Femur (tissue), 1 donor: ENCODE results near the gene SUCLG2.
A peak's percentile ranks its signal among the peaks of the same experiment; 100 is the strongest.
"Not testable (repeated sequence)": the region's sequence is repeated elsewhere in the genome, so short reads cannot be mapped to it uniquely, and the experiment has no call there.

ENCODE experiments used
- DNase-seq: peaks from one replicate; pipeline ENCODE4 v3.0.0-alpha.2; 2017

SUCLG2 gene

DNA sequence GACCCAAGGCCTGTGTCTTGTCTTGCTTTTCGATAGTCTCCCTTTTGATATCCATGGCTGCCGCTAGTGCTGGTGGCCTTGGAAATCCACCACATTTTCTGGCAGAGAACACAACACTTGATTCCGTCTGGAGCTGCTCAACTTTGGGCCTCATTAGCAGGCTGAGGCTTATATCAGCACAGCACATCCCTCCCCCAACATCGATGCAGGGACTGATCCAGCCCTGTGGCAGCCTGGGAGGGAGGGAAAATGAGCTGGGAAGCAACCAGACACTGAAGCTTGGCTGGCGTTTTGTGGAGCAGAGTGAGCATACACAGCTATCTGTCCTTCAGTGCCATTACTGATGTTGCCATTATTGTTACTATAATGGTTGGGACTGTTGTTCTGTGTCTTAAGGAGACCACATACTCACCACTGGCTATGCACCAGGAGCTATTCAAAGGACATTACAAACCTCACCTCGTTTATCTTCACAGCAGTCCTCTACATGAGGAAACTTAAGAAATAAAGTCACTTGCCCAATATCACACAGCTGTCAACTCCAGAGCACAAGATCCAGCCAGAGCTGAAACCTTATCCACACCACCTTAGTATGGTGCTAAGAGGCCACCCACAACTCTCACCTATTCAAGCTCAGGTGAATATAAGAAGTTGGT lies 102.9 kb downstream of the SUCLG2 start:
- DNase-seq, result no peak

DNA sequence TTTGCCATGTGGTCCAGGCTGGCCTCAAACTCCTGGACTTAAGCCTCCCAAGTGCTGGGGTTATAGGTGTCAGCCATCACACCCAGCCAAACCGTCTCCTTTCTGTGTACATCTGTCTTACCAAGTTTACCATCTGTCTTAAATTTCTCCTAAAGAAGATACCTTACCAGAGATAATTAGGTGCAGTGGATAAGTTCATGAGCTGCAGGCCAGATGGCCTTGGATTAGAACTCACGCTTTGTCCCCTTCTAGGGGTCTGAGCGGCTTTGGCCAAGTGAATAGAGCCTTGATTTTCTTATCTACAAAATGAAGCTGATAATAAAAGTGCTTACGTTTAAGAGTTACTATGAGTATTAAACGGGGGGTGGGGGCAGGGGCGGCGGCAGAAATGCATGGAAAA lies 103.9 kb downstream of the SUCLG2 start:
- DNase-seq, result no peak

DNA sequence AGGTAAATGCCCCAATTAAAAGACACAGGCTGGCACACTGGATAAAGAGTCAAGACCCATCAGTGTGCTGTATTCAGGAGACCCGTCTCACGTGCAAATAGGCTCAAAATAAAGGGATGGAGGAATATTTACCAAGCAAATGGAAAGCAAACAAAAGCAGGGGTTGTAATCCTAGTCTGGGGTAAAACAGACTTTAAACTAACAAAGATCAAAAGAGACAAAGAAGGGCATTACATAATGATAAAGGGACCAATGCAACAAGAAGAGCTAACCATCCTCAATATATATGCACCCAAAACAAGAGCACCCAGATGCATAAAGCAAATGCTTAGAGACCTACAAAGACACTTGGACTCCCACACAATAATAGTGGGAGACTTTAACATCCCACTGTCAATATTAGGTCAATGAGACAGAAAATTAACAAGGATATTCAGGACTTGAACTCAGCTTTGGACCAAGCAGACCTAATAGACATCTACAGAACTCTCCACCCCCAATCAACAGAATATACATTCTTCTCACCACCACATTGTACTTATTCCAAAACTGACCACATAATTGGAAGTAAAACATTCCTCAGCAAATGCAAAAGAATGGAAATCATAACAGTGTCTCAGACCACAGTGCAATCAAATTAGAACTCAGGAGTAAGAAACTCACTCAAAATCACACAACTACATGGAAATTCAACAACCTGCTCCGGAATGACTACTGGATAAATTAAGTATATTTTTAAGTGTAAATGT lies 111.7 kb downstream of the SUCLG2 start:
- DNase-seq, result not testable (repeated sequence)

DNA sequence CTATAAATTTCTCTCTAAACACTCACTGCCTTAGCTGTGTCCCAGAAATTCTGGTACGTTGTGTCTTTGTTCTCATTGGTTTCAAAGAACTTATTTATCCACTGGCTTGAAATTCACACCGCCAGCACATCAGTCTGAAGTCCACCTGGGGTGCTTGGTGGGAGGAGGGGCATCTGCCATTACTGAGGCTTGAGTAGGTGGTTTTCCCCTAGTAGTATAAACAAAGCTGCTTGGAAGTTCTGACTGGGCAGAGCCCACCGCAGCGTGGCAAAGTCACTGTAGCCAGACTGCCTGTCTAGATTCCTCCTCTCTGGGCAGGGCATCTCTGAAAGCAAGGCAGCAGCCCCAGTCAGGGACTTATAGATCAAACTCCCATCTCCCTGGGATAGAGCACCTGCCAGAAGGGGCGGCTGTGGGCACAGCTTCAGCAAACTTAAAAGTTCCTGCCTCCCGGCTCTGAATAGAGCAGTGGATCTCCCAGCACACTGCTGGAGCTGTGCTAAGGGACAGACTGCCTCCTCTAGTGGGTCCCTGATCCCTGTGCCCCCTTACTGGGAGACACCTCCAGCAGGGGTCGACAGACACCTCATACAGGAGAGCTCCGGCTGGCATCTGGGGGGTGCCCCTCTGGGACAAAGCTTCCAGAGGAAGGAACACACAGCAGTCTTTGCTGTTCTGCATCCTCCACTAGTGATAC lies 114.1 kb downstream of the SUCLG2 start:
- no peak for DNase-seq

DNA sequence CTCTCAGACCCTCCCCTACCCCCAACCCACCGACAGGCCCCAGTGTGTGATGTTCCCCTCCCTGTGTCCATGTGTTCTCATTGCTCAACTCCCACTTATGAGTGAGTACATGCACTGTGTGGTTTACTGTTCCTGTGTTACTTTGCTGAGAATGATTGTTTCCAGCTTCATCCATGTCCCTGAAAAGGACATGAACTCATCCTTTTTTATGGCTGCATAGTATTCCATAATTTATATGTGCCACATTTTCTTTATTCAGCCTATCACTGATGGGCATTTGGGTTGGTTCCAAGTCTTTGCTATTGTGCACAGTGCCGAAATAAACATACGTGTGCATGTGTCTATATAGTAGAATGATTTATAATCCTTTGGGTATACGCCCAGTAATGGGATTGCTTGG lies 117.2 kb downstream of the SUCLG2 start:
- not testable (repeated sequence) for DNase-seq

DNA sequence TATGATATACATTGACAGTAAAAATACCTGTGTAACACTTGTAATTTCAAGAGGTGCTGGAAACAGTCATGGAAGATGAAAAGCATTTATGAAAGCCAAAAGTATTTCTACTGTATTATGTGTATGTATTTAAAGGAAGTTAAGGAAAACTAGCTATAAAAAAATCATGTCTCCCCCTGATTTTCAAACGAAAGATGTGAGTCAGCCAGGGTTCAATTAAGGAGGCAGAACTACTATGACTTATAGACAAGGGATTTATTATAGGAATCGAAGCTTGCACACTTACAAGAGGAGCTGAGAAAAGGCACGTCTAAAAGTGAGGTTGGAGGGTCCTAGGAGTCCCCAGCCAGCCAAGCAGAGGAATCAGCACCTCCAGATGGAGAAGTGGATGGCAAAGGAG lies 119.4 kb downstream of the SUCLG2 start:
- DNase-seq, result no peak

DNA sequence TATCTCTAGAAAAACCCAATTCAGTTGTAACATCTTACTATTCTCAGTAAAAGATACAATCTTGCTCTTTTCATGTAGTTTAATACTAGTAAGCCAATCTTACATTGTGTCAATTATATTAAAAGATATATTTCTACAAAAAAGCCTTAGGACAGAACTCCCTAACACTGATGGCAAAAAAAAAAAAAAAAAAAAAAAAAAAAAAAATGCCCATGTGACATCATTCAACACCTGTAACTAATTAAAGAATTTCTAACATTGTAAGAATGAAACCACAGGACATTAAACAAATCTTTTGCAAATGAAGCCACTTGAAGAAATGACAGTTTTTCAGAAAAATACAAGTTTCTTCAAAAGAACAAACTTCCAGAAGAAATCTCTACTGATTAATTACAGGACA lies 119.8 kb downstream of the SUCLG2 start:
- no peak for DNase-seq

DNA sequence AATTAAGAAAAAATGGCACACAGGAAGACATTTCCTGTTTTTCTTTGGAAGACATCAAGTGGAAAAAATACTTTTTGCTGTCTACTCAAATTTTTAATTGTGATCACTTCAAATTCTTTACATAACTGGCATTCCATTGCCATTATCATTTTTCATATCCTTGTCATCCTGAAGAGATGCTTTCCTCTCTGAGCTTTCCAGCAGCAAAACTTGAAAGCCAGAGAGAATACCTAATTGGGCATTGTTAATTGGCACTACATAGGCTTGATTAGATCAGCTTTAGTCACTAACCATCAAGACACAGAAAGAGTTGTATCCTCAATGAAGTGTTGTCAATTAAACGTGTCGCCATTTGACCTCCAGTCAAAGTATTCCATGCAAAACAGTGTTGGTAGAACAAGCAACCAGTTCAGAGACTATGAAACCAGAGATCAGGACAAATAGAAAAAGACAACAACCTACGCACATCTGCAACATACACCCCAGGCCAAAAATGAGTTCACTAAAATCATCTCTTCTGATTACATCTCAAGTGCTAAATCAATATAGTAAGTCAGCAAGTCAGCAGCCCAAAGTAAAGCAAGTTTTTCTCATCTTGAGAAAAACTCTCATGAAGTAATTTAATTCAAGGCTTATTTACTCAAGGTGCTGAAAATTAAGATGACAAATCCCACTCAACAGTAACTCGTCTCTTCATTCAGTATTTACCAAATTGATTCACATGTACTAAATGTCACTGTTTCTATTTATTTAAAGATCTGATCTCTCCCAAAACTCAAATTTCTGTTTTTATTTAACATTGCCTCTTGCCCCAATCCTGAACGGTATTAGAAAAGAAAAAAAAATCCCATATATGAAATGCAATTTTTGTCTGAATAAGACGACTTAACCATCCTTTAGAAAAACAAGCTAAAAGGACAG lies 123.0 kb downstream of the SUCLG2 start:
- DNase-seq, result no peak

DNA sequence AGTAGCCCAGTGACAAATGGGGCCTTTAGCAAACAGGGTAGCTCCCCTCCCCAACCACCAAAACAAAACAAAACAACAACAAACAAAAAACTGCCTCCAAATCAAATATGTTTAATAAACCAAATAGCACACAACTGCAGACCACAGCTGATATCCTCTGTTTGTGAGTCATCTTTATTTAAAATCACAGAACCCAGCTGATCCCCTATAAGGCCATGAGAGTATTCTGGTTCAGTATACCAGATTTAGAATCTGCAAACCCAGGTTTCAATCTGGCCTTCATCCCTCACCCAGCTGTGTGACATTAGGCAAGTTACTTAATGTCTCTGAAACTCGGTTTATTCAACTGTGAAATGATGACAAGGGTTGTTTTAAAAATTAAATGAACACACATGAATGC lies 124.5 kb downstream of the SUCLG2 start:
- no peak for DNase-seq

DNA sequence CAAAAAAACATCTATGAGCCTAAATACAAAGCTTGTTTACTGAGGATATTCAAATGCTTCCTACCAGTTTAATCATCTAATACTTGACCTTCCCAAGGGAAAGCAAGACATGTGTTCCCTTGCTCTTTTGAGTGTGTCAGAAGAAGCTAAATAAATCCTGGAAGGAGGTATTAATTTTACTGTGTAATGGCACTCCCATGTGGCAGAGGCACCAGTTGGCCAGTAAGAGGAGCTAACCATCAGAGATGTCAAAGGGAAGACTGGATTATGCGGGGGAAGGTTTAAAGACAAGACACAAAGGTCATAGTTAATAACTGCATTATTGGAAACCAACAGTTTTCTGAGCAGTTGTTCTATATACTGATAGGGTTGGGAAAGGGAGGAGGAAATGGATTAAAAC lies 125.1 kb downstream of the SUCLG2 start:
- DNase-seq, result no peak

DNA sequence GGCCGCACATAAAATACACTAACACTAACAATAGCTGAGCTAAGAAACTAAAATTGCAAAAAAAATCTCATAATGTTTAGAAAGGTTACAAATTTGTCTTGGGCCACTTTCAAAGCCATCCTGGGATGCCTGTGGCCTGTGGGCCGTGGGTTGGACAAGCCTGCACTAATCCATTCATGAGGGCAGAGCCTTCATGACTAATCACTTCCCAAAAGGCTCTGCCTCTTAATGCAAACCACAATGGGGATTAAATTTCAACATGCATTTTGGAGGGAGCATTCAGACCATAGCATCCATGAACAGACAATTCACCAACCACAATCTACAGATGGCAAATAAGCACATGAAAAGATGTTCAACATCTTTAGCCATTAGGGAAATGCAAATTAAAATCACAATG lies 128.2 kb downstream of the SUCLG2 start:
- peak; percentile 32 for DNase-seq

DNA sequence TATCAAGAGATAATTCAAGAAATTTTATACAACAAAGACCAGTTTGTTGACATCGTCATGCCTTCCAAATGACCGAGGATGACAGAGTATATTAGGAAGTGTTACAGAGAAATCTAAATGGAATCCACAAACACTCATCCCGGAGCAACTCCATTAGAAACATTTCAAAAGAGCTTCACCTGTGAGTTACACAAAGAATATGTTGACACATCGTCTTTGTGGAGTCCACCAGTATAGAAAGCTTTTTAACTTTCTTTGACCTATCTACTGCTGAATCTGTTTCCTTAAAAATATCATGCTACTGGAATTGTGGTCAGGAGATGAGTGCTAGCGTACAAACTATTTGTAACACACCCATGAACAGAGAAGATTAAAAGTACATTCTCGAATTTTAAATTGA lies 130.4 kb downstream of the SUCLG2 start:
- no peak for DNase-seq

DNA sequence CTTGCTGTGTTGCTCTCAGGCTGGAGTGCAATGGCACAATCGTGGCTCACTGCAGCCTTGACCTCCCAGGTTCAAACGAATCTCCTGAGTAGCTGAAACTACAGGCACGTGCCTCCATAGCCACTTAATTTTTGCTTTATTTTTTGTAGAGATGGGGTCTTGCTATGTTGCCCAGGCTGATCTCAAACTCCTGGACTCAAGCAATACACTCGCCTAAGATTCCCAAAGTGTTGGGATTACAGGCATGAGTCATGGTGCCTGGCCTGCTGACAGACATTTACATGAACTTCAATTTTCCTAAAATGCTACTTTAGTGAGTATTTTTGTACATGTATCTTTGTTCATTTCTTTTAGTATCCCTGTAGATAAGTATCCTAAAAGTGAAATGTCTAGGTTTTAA lies 132.3 kb downstream of the SUCLG2 start:
- DNase-seq, result no peak

DNA sequence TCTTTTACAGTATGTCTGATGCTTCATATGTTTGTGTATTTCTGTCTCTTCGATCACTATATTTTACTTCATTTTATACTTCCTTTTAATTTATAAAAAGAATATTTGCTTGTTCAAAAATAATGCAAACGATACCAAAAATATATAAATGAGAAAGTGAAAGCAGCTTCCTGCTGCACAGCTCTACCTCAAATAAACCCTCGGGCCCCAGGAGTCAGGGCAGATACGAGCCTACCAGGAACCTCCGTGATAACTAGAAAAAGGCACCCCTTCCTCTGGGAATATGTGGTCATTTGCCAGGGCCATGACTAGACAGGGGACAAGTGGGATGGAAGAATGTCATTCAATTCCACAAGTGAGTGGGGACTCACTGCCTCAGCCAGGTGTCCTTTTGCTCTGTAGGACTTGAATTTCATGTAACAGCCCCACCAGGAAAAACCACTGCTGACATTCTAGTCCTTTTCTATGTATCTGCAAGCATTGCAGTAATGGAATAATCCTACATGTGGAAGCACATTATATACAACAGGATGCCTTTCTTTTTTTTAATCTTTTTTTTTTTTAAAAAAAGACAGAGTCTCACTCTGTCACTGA lies 133.3 kb downstream of the SUCLG2 start:
- no peak for DNase-seq

DNA sequence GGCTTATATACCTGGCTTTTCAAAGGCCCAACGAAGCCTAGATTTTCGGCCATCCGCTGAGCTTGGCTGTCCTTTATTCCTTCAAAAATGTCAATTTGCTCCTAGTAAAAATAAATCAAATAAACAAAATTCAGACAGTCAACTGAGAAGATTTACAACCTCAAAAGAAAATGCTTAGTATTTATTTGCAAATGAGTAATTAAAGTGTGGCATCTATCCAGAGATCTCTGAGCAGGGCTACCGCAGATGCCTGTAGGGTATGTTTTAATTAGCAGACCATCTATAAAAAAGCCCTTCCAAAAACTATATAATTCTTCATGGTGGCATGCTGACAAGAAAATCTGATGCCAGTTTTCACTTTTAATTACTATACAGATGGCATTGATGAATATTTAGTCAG lies 136.2 kb downstream of the SUCLG2 start:
- DNase-seq, result no peak

DNA sequence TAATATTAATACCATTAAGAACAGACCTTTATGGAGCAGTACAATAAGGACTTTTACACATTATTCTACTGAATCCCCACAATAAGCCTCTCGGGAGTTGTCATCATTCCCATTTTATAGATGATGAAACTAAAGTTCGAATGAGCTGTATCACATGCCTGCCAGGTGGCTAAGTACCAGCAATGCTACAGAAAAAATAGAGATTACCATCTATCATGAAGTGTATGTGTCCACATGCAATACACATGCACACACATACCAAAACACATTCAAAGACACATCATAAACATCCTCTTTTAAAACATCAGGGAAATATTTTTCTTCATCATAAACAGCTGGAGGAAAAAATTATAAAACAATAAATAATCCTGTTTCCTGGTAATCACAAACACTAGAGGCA lies 136.6 kb downstream of the SUCLG2 start:
- no peak for DNase-seq

DNA sequence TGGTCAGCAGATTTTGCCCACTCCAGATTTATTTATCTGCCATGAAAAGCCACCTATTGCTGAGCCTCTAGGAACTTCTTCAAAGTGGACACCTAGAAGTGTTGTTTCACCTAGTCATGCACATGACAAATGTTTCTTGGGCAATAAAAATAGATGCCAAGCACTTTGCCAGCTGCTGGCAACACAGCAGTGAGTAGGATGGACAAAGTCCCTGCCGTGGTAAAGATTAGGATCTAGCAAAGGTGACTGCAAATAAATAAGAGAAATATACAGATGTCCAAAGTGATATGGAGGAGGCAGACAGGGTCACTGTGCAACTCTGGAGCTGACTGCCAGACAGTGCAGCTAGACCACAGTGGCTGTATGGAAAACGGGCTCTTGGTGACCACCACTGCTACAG lies 137.9 kb downstream of the SUCLG2 start:
- no peak for DNase-seq

DNA sequence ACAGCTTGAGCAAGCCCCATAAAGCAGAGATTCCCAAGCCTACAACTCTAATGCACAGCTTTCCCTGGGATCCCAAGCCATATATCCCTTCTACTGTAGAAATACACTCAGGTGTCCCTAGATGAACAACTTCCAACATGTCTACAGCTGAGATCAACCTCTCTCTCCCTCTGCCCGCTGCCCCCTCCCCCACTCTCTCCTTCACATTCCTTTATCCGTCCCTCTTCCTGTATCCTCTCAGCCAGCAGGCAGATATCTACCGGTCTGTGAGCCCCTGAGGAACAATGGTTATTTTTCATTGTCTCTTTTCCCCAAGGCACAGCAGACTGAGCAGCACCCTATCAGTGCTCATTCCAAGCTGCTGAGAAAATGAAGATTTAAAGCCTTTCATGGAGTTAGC lies 138.6 kb downstream of the SUCLG2 start:
- DNase-seq, result no peak

DNA sequence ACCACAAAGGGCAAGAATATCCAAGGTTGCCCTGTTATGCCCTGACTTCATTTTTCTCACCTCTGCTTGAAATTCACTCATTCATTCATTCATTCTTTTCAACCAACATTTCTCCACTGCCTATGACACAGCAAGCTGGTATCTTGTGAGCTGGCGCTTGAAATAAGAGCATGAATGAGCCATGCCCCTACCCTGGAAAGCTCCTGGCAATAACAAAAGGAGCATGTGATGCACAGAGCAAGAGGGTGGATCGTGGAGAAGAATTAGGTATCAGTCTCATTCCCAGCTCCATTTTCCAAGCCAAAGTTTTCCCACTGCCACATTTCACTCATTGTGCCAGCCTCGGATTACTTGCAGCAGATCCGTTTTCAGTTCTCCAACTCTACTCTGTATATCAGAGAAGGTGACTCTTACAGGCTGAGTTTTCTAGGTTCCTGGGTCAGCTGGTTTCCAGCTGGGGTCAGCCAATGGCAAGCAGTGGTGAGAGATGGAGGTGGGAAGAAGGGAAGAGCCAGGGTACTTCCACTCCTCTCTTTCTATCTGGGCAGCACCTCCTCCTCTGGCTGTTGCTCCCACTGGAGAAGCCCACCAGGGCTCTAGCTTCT lies 144.8 kb downstream of the SUCLG2 start:
- DNase-seq, result no peak

DNA sequence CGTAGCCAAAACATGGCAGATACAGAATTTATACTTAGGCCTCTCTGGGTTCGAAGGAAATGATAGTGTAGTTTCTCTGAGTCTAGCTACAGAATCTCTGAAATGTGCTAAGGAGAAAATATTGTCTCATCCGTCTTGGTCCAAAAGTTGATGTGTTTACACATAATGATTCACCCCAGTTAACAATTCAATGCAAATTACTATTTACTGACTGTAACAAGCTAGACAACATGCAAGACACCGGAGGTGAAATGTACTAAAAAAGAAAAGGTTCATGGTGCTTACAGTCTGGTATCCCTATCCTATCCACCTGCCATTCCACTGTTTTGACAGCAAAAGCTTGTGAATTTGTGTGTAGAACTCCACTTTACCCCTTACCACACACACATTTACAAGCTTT lies 146.8 kb downstream of the SUCLG2 start:
- no peak for DNase-seq

DNA sequence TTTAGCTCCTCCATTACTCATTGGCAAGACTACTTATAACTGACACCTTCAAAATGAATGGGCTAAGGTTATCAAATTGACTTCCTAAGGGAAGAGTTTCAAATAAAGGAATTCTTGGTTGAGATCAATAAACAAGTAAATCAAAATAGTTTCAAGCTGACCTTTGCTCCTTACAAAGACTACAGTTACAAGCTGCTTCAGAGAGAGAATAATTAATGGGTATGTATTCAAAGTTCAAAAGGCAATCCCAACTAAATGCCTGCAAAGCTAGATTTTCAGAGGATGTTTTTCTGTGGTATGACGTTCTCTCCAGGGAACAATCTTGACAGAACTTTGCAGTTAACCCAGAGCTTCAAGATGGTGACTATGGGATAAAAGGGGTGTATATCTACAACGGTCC lies 153.7 kb downstream of the SUCLG2 start:
- DNase-seq, result no peak

DNA sequence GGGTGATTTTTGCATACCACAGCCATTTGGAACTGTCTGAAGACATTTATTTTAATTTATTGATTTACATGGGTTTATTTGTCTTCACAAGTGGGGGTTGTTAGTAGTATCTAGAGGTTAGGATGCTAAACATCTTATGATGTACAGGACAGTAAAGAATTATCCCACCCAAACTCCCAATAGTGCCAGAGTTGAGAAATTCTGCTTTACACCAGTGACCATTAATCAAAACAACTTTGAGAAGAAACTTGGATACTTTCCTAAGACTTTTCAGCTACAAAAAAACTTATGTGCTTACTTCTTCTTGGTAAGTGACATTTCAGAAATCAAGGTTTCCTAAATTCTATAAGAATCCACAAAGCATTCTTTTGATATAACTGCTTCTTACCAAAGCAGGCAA lies 156.7 kb downstream of the SUCLG2 start:
- DNase-seq, result no peak
